ENCODE data around the gene DCP1A. TPM values are rescaled to one million over a fixed set of nuclear protein-coding genes. Genes with fewer than 3 reads are reported as not detected.
"Not testable (repeated sequence)": the region's sequence is repeated elsewhere in the genome, so short reads cannot be mapped to it uniquely, and the experiment has no call there.

Gene DCP1A
- total RNA-seq, 1 donor from 2014 or later = 17.3 TPM

DNA sequence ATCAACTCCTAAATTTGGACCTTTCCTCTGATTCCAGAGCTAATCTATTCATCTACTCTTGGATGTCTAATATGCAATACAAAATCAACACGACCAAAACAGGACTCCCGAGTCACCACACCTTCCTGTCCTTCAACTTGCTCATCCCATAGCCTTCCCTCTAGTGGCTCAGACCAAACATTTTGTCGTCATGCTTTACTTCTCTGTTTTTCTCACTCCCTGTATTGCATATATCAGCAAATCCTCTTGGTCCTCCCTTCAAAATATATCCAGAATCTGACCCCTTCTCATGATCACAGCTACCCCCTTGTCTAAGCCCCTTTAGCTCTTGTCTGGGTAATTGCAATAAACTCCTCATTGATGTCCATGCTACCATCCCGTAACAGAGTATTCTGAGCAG is 30.5 kb upstream of the DCP1A start:
- Histone ChIP-seq H3K36me3 (no peaks in the 10 kb centered on the region), H3K4me3 (no peak overlapping the region), H3K27me3 (ENCODE audit: low read depth) (peaks cover 23% of the 10 kb centered on the region), H3K4me1 (no peaks in the 10 kb centered on the region), H3K9me3 (replicated peaks) (no peaks in the 10 kb centered on the region), H3K27ac (replicated peaks) (no peak overlapping the region)
- DNase-seq = no peak
- intact Hi-C loops (cut with micrococcal nuclease) = no loop called here
- TF ChIP-seq, protein P1, sequence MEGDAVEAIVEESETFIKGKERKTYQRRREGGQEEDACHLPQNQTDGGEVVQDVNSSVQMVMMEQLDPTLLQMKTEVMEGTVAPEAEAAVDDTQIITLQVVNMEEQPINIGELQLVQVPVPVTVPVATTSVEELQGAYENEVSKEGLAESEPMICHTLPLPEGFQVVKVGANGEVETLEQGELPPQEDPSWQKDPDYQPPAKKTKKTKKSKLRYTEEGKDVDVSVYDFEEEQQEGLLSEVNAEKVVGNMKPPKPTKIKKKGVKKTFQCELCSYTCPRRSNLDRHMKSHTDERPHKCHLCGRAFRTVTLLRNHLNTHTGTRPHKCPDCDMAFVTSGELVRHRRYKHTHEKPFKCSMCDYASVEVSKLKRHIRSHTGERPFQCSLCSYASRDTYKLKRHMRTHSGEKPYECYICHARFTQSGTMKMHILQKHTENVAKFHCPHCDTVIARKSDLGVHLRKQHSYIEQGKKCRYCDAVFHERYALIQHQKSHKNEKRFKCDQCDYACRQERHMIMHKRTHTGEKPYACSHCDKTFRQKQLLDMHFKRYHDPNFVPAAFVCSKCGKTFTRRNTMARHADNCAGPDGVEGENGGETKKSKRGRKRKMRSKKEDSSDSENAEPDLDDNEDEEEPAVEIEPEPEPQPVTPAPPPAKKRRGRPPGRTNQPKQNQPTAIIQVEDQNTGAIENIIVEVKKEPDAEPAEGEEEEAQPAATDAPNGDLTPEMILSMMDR (IDR thresholded peaks at IDR 0.05; ENCODE audit: borderline replicate concordance) = no peak

GRCh38 chr3:53376679-53377078 is 29.3 kb upstream of the DCP1A start:
- Histone ChIP-seq H3K36me3 (no peaks in the 10 kb centered on the region), H3K4me3 (no peak overlapping the region), H3K9me3 (replicated peaks) (no peaks in the 10 kb centered on the region), H3K4me1 (no peaks in the 10 kb centered on the region), H3K27ac (replicated peaks) (no peak overlapping the region), H3K27me3 (ENCODE audit: low read depth) (peaks cover 30% of the 10 kb centered on the region)
- DNase-seq = no peak
- TF ChIP-seq, protein P1 (IDR thresholded peaks at IDR 0.05; ENCODE audit: borderline replicate concordance) = no peak
- intact Hi-C loops (cut with micrococcal nuclease) = no loop called here

DNA sequence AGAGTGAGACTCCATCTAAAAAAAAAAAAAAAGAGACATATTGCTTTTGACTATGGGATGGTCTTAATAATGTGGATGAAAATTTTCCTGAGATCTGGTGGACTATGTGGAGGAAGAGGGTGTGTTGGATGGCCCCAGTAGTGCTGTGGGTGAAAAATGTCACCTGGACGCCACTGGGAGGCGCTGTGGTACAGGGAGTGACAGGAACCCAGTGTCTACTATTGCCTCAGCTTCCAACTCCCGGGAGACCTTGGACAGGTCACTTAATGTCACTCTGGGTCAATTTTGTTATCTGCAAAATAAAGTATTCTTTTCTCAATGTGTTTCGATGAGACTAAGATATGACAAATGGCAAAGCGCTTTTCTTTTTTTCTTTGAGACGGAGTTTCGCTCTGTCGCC is 27.7 kb upstream of the DCP1A start:
- Histone ChIP-seq H3K27me3 (ENCODE audit: low read depth) (peaks cover 31% of the 10 kb centered on the region), H3K9me3 (replicated peaks) (no peaks in the 10 kb centered on the region), H3K4me1 (no peaks in the 10 kb centered on the region), H3K4me3 (no peak overlapping the region), H3K27ac (replicated peaks) (no peak overlapping the region), H3K36me3 (no peaks in the 10 kb centered on the region)
- intact Hi-C loops (cut with micrococcal nuclease) = no loop called here
- TF ChIP-seq, protein P1 (IDR thresholded peaks at IDR 0.05; ENCODE audit: borderline replicate concordance) = peak; percentile 70
- peak; percentile 36 for DNase-seq

- H3K4me1 ChIP-seq; H3K27ac ChIP-seq (replicated peaks); intact Hi-C loops (cut with micrococcal nuclease); H3K36me3 ChIP-seq; DNase-seq; H3K4me3 ChIP-seq; H3K9me3 ChIP-seq (replicated peaks): not testable (repeated sequence)
- peaks cover 15% of the 10 kb centered on the region for H3K27me3 ChIP-seq (ENCODE audit: low read depth)
Measured at GRCh38 chr3:53370719-53371118, 23.4 kb upstream of the DCP1A start.

DNA sequence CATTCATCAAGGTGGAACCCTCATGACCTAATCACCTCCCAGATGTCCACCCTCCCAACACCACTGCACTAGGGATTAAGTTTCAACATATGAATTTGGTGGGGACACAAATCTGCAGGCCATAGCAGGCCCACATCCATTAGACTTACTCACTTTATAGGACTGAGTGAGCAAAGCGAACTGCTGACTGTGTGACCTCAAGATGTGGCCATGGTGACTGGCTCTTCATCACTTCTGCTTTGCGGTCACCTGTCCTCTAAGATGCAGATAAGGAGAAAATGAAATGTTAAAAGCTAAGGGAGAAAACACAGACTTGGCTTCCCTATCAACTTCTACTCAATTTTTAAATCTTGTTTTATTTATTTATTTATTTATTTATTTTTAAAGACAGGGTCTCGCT is 14.5 kb upstream of the DCP1A start:
- H3K9me3 ChIP-seq (replicated peaks) = no peaks in the 10 kb centered on the region
- H3K27ac ChIP-seq (replicated peaks) = no peak overlapping the region
- TF ChIP-seq, protein P1 (IDR thresholded peaks at IDR 0.05; ENCODE audit: borderline replicate concordance) = no peak
- H3K4me1 ChIP-seq = no peaks in the 10 kb centered on the region
- no peak for DNase-seq
- H3K4me3 ChIP-seq = no peak overlapping the region
- intact Hi-C loops (cut with micrococcal nuclease) = no loop called here
- no peaks in the 10 kb centered on the region for H3K36me3 ChIP-seq
- no peaks in the 10 kb centered on the region for H3K27me3 ChIP-seq (ENCODE audit: low read depth)

DNA sequence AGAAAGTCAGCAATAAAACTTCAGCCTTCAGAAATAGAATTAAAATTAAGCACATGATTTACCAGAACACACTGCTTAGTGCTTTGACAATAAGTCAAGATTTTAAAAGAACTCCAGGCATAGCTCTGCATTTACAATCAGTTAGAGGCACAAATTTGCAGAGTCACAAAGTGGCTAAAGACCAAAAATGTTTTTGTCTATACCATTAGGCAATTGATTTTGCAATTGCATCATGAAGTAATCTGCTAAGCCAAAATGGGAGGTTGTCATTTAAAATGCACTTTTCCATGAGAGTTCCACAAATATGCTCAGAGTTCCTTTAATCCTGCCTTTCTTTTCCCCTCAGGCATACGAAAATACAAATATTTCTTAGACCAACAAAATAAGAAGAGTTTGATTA is 10.1 kb upstream of the DCP1A start:
- no peak overlapping the region for H3K27ac ChIP-seq (replicated peaks)
- no peaks in the 10 kb centered on the region for H3K9me3 ChIP-seq (replicated peaks)
- intact Hi-C loops (cut with micrococcal nuclease) = no loop called here
- H3K4me3 ChIP-seq = no peak overlapping the region
- TF ChIP-seq, protein P1 (IDR thresholded peaks at IDR 0.05; ENCODE audit: borderline replicate concordance) = no peak
- H3K36me3 ChIP-seq = no peaks in the 10 kb centered on the region
- no peak for DNase-seq
- H3K4me1 ChIP-seq = no peaks in the 10 kb centered on the region
- H3K27me3 ChIP-seq (ENCODE audit: low read depth) = no peaks in the 10 kb centered on the region
